GM10248 (cell line): Measurements from ENCODE around the gene P2RY11.

Source experiments
- CTCF ChIA-PET: fragments of 300-600 bp; sonication (Branson Sonifier 250); formaldehyde crosslinking; extraction: SDS; loops from one replicate; lab custom pipeline; 2021; ENCODE audit warnings: antibody characterized with exemption; lab: Yijun Ruan, JAX
- POLR2A ChIA-PET: fragments of 350-650 bp; sonication (Branson Sonifier 250); formaldehyde crosslinking; extraction: SDS; loops from one replicate; lab custom pipeline; 2020; ENCODE audit warnings: antibody characterized with exemption; lab: Yijun Ruan, JAX
- DNase-seq: peaks from one replicate; pipeline ENCODE4 v3.0.0; 2012; ENCODE audit errors: extremely low spot score
- CTCF ChIP-seq: IDR thresholded peaks from 2 replicates; pipeline ENCODE4 v1.5.1; 2012; ENCODE audit warnings: mild to moderate bottlenecking, low read depth; ENCODE audit errors: extremely low read depth, missing control alignments, control extremely low read depth

The P2RY11 gene

DNA sequence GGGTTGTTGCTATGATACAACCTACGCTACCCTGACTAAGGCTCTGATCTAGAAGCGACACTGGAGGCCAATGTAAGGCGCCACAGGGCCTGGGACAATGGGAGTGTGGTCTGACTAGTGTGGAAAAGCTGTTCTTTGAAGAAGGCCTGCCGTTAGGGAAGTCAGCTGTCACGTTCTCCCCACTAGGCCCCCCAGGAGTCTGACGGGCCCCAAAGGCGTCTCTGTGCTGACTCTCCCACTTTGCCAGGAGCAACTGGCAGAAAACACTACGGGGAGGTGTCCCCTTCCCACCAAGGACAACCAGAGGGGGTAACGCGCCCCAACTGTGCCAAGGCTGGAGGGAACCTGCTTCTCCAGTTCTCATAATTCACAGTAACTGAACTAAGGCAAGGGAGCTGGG lies 33.5 kb downstream of the P2RY11 start:
- no peak for DNase-seq
- ChIA-PET CTCF (interaction anchor here (1.2 kb wide), 1 partner anchor 13 kb away, joined by 4 read pairs; no protein-coding TSS in a partner anchor), POLR2A (no interaction called here)
- no peak for TF ChIP-seq CTCF

DNA sequence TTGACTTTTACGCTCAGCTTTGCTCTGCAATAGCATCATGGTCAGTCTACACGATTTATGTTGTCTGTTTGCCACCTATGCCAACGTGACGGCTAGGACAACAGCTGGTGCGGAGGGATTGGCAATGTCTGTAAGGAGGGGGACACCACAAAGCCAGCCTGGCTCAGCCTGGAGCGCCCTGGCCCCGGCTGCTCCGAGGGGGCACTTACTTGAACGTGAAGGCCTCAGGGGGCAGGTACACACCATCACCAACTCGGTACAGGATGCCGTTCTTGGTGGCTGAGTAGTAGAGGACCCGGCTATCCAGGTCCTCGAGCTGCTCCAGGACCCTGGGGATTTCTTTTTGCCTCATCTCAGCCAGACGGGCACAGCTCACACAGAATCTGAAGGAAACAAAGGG lies 34.6 kb downstream of the P2RY11 start:
- POLR2A ChIA-PET = no interaction called here
- CTCF ChIA-PET = no interaction called here
- TF ChIP-seq CTCF = no peak
- no peak for DNase-seq

DNA sequence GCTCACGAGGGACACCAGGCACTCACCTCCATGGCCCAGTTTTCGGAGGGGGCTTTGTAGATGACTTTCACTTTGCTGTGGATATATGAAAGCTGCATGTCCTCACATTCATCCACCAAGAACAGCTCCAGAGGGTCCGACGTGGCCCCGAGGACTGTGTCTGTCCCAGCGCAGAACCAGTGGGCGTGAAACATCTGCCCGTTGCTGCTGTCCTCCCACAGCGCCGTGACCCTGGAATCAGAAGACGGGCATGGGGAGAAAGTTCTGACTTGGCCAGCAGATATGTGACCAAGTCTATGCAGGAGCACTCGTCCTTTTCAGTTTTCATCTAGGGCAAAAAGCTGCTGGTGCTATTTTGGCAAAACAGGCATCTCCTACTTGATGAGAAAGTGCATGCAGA lies 37.9 kb downstream of the P2RY11 start:
- no peak for TF ChIP-seq CTCF

GRCh38 chr19:10151521-10151920 lies 40.0 kb downstream of the P2RY11 start:
- TF ChIP-seq CTCF = no peak
- ChIA-PET CTCF (no interaction called here), POLR2A (no interaction called here)
- no peak for DNase-seq

More for the DNA sequence above, 37.9 kb downstream of the P2RY11 start:
- ChIA-PET POLR2A (no interaction called here), CTCF (no interaction called here)
- DNase-seq = no peak

DNA sequence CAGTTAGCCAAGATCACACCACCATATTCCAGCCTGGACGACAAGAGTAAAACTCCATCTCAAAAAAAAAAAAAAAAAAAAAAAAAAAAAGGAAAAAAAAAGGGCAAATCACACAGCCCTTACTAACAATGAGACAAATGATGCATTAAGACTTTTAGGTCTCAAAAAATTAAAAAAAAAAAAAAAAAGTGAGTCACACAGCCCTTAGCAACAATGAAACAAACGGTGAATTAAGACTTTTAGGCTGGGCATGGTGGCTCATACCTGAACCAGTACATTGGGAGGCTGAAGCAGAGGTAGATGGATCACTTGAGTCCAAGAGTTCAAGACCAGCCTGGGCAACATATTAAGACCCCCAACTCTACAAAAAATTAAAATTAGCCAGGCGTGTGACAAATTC lies 40.6 kb downstream of the P2RY11 start:
- POLR2A ChIA-PET = interaction anchor here (0.7 kb wide), 1 partner anchor 749 kb away, joined by 3 read pairs; no protein-coding TSS in a partner anchor
- TF ChIP-seq CTCF = no peak
- DNase-seq = no peak
- CTCF ChIA-PET = no interaction called here

- no peak for DNase-seq
- POLR2A ChIA-PET = interaction anchor here (0.5 kb wide), 1 partner anchor 232 kb away, joined by 4 read pairs; no protein-coding TSS in a partner anchor
- TF ChIP-seq CTCF = no peak
- CTCF ChIA-PET = no interaction called here
Measured at GRCh38 chr19:10155839-10156238, 44.3 kb downstream of the P2RY11 start.

DNA sequence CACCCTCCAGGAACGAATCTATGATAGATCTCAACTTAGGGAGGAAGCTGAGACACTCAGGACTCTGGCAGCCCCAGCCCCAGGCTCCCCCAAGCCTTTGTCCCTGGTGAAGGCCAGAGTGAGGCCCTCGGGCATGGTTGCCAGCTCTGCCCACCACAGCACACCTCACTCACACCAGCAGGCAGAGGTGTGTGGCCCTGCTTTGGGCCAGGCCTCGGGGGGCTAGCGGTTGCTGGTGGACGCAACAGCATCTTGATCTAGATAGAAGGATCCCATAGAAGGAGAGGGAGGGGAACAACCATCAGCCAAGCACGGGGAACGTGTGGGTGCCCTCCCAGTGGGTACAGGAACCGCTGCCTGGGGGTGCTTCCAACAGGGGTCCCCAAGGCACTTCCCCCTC lies 46.6 kb downstream of the P2RY11 start:
- no peak for TF ChIP-seq CTCF
- ChIA-PET CTCF (interaction anchor here (0.7 to 1.5 kb wide), 3 partner anchors 10 to 92 kb away, joined by 3 to 4 read pairs (median 3); no protein-coding TSS in a partner anchor), POLR2A (no interaction called here)
- DNase-seq = no peak
